Activated T-cell treated with anti-CD3 and anti-CD28 coated beads for 24 hours (primary cell): ENCODE results near the gene CEP72.
"Not testable (repeated sequence)": the region's sequence is repeated elsewhere in the genome, so short reads cannot be mapped to it uniquely, and the experiment has no call there.

Source experiments
- DNase-seq: peaks from one replicate; pipeline ENCODE4 v3.0.0-alpha.2; 2020; ENCODE audit warnings: low read depth

CEP72 gene, protein sequence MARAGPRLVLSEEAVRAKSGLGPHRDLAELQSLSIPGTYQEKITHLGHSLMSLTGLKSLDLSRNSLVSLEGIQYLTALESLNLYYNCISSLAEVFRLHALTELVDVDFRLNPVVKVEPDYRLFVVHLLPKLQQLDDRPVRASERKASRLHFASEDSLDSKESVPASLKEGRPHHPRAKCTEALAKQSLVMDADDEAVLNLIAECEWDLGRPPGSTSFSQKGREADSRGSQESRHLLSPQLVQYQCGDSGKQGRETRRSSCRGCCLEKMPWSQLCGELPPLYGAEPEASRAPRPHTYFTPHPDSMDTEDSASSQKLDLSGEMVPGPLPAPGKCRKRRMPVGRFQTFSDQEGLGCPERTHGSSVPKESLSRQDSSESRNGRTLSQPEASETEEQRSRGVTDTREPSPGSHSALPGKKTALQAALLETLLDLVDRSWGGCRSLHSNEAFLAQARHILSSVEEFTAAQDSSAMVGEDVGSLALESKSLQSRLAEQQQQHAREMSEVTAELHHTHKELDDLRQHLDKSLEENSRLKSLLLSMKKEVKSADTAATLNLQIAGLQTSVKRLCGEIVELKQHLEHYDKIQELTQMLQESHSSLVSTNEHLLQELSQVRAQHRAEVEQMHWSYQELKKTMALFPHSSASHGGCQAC

DNA sequence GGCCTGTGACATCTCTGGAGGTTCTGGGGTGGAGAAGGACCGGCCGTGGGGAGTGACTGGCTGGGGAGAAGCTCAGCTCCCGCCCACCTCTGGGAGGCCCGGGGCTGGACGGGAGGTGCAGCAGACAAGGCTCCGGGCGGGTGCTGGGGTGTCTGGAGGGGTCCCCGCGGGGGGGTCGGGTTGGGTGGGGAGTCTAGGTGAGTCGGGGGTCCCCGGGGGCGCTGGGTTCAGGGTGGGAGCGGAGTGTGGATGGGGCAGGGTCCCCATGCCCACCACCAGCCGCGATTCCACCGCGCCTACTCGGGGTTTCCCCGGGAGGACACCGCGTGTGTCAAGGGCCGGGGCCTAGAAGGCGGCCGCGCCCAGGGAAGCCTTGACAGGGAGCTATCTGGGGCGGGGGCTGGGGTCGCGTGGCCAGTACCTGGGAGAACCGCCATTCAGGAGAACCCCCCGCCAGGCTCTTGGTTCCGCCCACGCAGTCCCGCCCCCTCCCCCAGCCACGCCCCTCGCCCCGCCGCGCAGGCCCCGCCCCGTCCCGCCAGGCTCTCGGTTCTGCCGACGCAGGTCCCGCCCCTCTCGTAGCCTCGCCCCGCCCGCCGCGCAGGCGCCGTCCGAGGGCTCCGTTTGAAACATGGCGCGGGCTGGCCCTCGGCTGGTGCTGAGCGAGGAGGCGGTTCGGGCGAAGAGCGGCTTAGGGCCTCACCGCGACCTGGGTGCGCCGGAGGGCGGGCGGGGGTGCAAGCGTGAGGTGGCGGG lies at the start of gene CEP72:
Gene CEP72, plus strand, starts transcription at position 610 of the 756 bp plus-strand sequence. Its CDS starts 22 bp downstream, at position 632.
- peak; percentile 92 for DNase-seq

DNA sequence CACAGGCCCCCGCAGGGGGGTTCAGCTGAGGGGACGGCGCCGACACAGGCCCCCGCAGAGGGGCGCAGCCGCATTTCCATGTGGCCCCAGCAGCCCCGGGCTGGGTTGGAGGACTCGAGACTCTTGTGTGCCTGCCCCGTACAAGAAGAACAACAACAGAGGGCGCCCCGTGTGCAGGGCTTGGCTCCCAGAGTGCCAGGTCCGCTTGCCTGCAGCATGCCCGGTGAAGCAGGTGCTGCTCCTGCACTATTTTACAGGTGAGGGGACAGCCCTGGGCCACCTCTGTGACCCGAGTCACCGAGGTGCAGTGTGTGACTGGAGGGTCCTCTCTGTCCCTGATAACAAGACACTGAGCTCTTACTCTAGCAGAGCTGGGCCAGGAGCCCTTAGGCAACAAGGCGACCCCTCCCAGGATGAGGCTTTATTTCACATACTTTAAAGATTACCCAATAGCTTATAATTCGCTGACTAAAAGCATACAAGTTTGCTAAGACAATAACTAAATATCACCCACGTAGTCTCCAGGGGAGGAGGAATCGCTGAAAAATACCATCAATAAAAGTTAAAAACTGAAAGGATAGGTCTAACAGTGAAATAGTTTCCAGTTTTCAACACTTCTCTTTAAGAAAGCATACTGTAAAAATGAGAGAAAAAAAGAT lies 46.2 kb upstream of the CEP72 start:
- no peak for DNase-seq

DNA sequence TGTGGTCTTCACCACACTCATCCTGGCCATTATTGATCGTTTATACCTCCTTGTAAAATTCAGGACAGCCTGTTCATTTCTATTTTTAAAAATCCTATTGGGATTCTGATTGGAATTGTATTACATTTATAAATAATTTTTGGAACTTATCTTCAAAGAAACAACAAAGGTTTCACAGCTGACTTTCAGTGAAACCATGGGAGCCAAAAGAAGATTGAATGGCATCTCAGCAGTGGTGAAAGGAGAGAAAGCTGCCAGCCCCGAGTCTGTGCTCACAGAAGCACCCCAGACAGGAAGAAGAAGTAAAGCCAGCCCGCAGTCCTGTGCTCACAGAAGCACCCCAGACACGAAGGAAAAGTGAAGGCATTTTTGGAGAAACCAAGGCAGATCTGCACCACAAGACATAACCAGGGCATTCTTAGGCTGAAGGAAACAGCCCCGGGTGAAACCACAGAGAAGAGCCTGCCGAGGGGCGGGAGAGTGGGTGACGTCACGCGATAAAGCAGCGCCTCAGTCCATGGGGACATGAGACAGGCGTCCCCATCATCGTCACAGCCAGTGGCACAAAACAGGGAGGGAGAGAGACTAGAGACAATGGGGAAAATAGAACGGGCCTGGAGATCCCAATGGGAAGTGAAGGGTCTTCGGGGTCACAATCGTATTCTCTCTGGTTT lies 45.4 kb upstream of the CEP72 start:
- no peak for DNase-seq

DNA sequence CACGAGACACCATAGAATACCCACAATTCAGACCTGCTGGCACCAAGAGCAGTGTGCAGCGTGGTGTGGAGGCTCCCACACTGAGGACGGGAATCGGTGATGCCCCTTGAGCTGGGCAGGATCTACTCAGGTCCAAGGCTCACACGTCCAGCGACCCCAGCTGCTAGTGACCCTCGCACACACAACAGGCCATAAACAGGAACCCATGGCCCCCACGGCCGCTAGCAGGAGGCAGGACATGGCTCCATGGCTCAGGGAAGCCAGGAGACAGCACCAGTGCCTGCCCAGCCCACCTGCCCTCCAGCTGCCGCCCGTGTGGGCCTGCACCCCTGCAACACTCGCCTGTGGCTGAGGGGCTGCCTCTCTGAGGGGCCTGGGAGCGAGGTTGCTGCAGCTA lies 44.5 kb upstream of the CEP72 start:
- DNase-seq: no peak

DNA sequence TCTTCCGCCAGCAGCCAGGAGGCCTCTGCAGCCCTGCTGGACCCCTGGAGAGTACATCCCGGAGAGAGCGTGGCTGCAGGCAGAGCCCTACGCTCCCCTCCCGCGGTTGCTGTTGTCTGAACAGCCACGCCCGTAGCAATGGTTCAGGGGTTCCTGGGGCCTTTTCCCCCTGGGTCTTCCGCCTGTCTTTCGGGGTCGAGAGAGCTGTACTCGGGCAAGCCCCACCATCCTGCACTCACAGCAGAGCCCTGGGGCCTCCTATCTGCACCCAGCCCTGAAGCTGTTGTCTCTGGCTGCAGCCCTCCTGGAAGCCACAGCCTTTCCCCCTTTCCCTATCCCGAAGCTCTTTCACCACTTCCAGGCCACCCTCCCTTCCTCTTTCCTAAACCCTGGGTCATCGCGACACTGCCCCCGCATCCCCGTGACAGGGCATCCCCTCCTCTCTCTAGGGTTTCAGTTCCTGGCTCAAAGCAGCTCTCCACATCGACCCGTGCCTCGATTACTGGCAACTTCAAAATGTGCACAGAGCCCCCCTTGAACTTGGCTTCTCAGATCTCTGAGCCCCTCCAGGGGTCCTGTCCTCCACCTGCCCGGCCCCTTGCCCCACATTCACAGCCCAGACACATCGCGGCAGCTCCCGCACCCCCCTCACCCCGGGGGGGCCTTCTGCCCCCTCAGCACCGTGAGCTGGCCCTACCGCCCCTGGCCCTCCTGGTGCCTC lies 43.9 kb upstream of the CEP72 start:
- no peak for DNase-seq

DNA sequence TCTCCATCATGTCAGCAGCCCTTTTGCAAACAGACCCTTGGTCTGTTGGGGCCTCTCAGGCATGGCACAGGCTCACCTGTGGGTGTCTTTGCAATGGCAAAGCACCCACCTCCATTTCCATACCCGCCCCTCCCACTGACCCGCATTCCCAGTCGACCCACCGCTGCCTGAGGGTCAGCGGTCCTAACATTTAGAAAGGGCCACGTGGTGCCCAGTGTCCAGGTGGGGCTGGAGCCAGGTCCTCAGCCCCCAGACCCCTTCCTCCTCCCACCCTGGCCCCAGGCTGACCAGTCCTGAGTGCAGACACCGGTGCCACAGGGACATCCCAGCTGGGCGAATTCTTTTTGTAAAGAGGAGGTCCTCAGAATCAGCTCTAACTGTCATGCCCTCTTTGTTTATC lies 43.3 kb upstream of the CEP72 start:
- no peak for DNase-seq

DNA sequence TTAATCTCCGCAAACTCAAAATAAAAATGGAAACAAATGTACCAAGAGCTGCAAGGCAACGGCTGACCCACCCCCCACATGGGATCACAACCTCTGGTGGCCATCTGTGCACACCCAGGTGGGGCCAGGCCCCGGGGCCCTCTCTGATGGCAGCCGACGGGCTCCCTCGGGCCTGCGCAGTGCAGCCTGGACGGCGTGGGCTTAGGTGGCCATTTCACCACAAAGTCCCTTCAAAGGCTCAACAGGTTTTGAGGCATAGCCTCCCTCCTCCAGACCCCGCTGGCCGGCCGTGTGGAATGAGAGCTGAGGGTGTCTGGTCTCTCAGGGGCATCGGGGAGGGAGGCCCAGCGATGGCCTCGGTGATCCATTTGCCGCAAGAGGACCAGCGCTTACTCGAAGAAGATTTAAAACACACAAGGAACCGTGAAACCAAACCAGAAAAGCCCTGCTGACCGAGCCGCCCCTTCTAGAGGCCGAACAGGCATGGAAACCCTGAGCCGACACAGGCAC lies 42.7 kb upstream of the CEP72 start:
- no peak for DNase-seq

DNA sequence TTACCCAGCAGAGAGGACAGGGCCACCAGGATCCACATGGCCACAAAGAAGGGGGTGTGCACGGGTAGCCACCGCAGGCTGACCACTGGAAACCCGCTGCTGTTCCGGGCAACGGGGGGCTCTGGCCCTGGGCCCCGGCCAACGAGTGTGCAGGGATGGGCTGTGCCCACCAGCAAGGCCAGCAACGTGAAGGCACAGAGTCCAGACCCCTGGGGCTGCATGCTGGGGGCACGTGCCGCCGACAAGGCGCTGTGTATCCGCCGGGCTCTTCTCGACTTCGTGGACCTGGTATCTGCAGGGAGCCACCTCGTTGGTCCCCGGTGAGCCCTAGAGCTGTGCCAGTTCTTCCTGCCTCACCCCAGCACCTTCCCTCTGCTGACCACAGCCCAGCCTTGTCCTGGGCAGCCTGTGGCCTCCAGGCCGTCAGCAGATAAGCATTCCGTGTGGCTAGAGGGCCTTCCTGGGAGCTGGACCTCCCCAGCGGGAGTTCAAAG lies 42.2 kb upstream of the CEP72 start:
- DNase-seq: no peak

DNA sequence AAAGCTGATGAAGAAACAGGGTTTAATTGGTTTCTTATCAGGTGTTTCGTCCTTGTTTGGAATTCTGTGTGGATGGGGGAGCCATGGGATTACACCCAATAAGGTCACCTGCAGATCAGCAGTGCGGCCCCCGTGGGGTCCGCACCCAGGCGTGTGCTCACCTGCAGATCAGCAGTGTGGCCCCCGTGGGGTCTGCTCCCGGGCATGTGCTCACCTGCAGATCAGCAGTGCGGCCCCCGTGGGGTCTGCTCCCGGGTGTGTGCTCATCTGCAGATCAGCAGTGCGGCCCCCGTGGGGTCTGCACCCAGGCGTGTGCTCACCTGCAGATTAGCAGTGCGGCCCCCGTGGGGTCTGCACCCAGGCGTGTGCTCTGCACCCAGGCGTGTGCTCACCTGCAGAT lies 41.7 kb upstream of the CEP72 start:
- no peak for DNase-seq

DNA sequence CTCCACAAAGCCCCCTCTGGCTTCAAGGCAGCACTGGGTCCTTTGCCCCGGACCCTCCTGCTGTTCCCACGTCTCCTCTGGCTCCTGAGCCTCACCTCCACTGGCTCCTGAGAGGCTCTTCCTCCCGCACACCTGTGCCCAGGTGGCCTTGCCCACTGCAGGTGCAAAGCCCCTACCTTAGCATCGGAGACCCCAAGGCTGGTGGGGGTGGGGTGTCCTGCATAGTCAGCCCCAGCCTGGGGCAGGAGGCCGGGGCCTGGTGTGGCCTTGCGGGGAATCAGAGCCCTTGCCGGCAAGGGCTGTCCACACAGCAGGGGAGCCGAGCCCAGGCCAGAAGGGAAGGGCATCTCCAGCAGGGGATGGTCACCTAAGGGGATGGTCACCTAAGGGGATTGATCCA lies 41.3 kb upstream of the CEP72 start:
- no peak for DNase-seq

DNA sequence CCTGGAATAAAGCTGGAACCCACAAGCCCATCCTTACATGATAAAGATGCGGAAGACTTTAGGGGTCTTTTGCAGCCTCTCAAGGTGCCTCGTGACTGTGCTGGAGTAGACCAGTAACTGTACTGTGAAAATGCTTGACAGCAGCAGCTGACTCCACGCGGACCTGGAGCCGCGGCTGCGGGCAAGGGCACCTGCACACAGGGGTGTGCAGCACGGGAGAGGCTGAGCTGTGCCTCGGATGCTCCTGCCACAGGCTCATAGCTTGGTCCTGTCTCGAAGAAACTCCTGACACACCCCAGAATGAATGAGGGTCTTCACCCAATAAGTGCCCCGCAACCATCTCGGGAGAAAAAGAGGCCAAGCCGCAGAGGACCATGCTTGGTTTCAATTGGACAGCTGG lies 40.3 kb upstream of the CEP72 start:
- DNase-seq: no peak

DNA sequence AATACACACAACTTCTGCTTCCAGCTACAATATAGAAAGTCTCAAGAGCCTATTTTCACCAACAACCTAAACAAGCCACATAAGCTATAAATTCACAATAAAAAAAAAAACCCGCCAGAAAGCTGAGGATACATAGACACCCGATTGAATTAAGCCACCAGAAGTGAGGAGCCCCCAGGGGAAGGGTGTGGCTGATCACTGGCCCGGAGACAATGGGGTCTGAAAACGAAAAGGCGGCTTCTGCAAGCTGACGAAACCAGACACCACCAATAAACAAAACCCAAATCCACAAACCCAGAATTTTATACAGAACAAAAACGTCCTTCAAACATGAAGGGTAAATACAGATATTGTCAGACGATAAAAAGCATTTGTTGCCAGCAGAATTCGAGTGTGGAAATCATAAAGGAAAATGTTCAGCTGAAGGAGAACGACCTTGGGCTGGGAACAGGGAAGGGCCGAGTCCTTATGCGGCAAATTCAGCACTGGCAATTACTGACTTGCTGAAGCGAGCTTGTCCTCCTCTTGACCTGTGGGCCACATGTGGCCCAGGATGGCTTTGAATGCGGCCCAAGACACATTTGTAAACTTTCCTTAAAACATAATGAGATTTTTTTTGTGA lies 39.6 kb upstream of the CEP72 start:
- DNase-seq: no peak

DNA sequence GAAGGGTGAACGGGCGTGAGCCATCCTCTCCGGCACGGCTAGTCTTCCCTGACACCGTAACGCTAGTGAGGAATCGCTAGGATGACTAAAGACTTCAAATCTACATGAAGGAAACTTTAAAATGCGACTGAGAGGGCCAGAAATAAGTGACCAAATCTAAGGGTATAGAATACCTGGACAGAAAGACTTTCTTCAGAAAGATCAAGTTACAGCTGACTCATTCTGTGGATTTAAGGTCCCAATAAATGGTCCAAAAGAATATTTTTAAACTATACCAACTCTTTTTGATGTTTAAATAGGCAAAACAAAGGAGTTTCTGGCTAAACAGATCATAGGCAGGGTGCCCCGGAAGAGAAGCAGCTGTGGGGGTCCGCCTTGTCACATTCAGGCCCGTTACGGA lies 38.9 kb upstream of the CEP72 start:
- DNase-seq: no peak

DNA sequence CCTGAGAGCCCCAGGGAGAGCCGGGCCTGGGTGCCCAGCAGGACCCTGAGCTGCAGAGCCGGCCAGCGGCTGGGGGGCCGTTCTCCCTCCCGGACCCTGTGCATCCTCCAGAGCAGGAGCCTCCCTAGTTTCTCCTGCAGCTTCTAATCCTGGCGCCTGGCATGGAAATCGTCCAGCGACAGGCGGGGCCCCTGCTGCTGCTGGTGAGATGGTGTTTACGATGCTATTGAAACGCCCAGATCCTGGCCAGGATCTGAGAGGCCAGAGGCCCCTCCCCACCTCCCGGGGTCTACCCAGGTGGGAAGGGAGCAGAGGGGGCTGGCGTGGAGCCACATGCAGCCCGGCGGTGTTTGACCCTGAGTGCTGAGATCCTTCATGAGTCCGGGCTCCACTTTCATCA lies 38.2 kb upstream of the CEP72 start:
- DNase-seq: no peak

DNA sequence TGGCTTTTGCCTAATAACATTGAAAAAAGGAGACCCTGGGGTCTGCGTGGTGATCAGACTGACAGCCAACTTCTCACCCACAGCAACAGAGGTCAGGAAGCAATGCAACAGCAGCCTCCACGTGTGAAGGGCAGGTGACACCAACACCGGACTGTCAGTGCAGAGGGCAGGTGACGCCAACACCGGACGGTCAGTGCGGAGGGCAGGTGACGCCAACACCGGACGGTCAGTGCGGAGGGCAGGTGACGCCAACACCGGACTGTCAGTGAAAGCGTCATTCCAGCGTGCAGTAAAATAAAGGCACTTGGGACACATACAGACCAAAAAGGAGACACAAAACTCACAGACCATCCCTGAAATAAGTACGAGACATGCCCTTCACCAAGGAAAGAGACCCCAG lies 37.2 kb upstream of the CEP72 start:
- no peak for DNase-seq

DNA sequence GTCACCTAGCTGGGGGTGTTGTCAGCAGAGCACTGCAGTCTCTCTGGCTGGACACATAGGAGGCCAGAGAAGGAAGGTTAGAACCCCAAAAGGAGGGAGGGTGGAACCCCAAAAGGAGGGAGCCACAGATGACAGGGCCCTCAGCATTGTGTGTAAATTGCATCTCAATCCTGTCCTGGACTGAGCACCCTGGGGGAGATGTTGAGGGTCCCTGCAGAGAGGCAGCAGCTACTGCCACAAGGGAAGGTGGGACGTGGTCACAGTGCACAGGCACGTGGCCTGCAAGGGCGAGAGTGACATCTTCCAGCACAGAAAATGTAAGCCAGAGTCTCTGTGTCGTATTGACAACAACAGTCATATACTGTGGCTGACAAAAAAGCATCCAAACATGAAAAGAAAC lies 36.5 kb upstream of the CEP72 start:
- DNase-seq: no peak

DNA sequence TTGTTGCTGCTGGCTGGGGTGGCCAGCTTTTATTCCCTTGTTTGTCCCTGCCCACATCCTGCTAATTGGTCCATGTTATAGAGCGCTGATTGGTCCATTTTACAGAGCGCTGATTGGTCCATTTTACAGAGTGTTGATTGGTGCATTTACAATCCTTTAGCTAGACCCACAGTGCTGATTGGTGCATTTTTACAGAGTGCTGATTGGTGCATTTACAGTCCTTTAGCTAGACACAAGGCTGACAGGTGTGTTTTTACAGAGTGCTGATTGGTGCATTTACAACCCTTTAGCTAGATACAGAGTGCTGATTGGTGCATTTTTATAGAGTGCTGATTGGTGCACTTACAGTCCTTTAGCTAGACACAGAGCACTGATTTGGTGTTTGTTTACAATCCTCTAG lies 34.9 kb upstream of the CEP72 start:
- not testable (repeated sequence) for DNase-seq

DNA sequence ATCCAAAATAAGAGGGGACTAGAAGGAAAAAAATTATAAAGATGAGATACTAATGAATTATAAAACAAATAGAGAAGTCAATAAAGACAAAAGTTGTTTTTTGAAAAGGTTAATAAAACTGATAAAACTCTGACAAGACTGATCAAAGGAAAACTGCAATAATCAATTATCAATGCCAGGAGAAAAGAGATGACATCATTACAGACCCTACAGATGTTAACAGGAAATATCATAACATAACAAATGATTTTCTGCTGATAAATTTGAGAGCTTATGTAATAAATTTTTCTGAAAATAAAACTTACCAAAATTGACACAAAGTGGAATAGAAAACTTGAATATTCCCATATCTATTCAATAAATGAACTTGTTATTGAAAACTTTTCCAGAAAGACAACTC lies 34.3 kb upstream of the CEP72 start:
- no peak for DNase-seq

DNA sequence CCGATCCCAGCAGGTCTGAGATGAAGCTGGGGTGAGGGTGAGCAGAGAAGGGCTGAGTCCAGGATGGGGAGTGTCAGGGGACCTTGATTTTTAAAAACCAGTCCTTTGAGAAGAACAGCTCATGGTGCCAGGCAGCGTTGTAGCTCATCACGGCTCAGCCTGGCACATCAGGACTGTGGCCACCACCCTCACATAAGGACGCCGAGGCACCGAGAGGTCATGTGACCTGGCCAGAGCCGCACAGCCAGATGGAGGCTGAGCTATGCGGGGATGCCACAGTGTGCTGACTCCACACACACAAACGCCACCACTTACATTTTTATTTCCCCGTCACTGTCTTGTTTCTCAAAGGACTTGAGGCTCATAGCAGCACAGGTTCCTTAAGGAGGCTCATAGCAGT lies 32.9 kb upstream of the CEP72 start:
- DNase-seq: no peak

DNA sequence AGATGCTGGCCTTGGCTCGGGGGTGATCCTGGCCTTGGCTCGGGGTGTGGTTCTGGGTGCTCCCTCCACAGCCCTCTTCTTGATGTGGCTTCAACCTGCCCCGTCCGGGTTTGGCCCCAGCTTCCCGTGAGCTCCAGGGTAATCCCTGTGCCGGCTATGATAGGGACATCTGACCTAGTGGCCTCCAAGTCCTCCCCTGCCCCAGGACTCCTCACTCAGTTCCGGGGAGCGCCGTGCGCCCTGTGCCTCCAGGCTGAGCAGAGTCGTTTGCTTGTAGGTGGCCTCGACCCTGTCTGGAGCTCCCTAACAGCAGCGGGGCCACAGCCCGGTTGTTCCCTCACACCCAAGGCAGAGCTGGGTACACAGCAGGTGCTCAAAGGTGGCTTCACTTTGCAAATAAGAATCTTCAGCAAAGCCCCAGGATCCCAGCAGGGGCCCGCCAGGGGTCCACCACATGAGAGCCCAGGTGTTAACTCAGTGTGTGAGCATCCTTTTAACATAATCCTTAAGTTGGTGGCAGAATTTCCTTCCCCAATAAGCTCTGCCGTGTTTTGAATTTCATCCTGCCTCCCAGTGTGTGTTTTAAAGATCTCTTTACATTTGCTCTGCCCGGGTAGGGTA lies 32.3 kb upstream of the CEP72 start:
- DNase-seq: no peak
